Fibroblast of lung (primary cell): ENCODE data around the gene FGFR2.

ENCODE experiments used
- EZH2 ChIP-seq: IDR thresholded peaks from 2 replicates; pipeline ENCODE4 v1.5.1; 2012; ENCODE audit warnings: low read length, control low read depth, mild to moderate bottlenecking; ENCODE audit errors: missing control alignments
- TF ChIP-seq, protein P1 (sequence below), 2 donors: IDR thresholded peaks in 1 of 2; conservative IDR thresholded peaks in 1 of 2; 1 replicate in 1 of 2; 2 replicates in 1 of 2; pipeline ENCODE4 v1.5.1; 2011 to 2012; ENCODE audit warnings: low read length in 2 of 2, control low read depth in 1 of 2, inconsistent platforms in 1 of 2, low read depth in 1 of 2, mild to moderate bottlenecking in 1 of 2

DNA sequence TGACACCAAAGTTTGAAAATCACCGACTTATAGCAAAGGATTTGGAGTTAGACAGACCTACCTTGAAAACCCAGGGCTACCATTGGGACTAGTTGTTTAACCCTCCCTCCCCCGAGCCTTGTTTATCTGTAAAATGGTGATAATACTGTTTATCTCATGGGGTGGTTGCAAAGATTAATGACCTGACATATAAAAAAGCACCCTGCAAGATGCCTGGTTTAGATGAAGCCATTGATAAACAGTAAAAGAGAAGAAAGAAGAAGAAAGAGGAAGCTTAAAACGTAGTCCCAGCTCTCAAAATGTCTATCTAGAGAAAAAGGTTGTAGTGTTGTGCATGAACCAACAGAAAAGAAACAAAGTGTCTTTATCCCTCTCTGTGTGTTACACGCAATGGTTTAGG is 145.7 kb downstream of the FGFR2 start:
- TF ChIP-seq EZH2: no peak
- TF ChIP-seq, protein P1, sequence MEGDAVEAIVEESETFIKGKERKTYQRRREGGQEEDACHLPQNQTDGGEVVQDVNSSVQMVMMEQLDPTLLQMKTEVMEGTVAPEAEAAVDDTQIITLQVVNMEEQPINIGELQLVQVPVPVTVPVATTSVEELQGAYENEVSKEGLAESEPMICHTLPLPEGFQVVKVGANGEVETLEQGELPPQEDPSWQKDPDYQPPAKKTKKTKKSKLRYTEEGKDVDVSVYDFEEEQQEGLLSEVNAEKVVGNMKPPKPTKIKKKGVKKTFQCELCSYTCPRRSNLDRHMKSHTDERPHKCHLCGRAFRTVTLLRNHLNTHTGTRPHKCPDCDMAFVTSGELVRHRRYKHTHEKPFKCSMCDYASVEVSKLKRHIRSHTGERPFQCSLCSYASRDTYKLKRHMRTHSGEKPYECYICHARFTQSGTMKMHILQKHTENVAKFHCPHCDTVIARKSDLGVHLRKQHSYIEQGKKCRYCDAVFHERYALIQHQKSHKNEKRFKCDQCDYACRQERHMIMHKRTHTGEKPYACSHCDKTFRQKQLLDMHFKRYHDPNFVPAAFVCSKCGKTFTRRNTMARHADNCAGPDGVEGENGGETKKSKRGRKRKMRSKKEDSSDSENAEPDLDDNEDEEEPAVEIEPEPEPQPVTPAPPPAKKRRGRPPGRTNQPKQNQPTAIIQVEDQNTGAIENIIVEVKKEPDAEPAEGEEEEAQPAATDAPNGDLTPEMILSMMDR (conservative IDR thresholded peaks at IDR 0.05 in 1 of 2, IDR thresholded peaks at IDR 0.05 in 1 of 2; ENCODE audit: low read depth in 1 of 2, low read length in 2 of 2): no peak
